ENCODE results near the gene PCDHGC4. TPM values are rescaled to one million over a fixed set of nuclear protein-coding genes. Genes with fewer than 3 reads are reported as not detected.

Gene PCDHGC4
- 0.14 TPM for polyA plus RNA-seq (2012; ENCODE audit: low read depth, missing spikeins)

GRCh38 chr5:141484641-141485311 lies at the start of gene PCDHGC4:
PCDHGC4 (plus strand) TSS chr5:141485030; CDS start chr5:141485174, 144 bp downstream.
- DNase-seq (ENCODE audit: insufficient read length, low spot score) = no peak
- FAIRE-seq = peak; percentile 88
- no peak for TF ChIP-seq SPI1 (IDR thresholded peaks at IDR 0.05; ENCODE audit: low read depth, low read length)
- TF ChIP-seq POU2F2 (IDR thresholded peaks at IDR 0.05; ENCODE audit: low read depth, low read length) = no peak

DNA sequence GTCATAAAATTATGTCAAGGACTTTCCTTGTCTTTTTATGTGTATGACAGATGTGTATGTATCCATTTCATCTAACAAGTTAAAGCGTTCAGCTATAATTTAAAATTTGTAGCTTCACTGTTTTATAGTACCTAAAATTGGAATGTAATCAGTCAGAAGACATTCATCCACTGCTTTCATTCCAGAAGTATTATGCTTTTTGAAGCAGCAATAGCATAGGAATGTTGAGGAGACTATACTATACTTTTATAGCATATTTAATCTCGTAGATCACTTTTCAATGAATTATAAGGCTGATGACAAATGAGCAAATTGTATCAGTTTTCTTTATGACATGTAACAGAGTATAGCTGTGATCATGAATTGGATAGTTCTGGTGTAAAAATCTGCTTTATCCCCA lies 47.6 kb upstream of the PCDHGC4 start:
- DNase-seq (ENCODE audit: insufficient read length, low spot score) = no peak
- TF ChIP-seq POU2F2 (IDR thresholded peaks at IDR 0.05; ENCODE audit: low read depth, low read length) (no peak), POLR2A (IDR thresholded peaks at IDR 0.05; ENCODE audit: low read depth, low read length) (no peak), PAX5 (IDR thresholded peaks at IDR 0.05; ENCODE audit: insufficient read depth, low read length, severe bottlenecking) (no peak), POLR2AphosphoS5 (IDR thresholded peaks at IDR 0.05; ENCODE audit: low read depth, low read length) (no peak), TAF1 (IDR thresholded peaks at IDR 0.05; ENCODE audit: low read depth, low read length) (no peak), SPI1 (IDR thresholded peaks at IDR 0.05; ENCODE audit: low read depth, low read length) (no peak)

DNA sequence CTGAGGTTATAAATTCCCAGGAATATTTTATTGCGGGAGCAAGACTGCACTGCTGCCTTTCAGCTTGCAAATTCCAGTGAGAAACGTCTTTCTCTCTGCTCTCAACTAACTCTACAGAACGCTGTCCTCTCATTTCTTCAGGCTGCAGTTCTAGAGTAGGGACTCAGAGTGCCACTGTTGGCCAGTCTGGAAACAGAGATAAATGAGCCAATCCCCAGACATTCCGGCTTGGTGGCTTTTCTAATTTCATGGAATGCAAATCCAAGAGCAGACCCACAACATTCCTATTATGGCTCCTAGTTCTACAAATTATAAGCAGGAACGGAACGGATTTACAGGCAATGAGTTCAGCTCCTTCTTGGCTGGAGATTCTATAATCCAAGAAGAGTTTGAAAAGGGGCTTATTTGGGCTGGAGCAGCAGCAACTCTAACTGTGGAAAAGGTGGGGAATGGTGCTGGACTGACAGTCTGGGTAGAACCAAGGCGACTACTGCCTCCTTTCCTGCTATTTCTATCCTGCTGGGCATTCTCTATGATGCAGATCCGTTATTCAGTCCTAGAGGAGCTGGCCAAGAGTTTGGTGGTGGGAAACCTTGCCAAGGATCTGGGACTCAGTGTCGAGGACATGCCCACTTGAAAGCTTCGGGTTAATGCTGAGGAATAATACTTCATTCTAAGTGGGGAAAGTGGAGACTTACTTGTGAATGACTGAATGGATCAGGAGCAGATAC lies 45.3 kb upstream of the PCDHGC4 start:
- TF ChIP-seq TAF1 (IDR thresholded peaks at IDR 0.05; ENCODE audit: low read depth, low read length) = no peak
- no peak for TF ChIP-seq POLR2A (IDR thresholded peaks at IDR 0.05; ENCODE audit: low read depth, low read length)
- DNase-seq (ENCODE audit: insufficient read length, low spot score) (no peak), FAIRE-seq (no peak)

More for the DNA sequence above, 47.6 kb upstream of the PCDHGC4 start:
- FAIRE-seq = no peak

GRCh38 chr5:141440341-141440740 lies 44.5 kb upstream of the PCDHGC4 start:
- DNase-seq (ENCODE audit: insufficient read length, low spot score) = no peak
- no peak for FAIRE-seq
- no peak for TF ChIP-seq SPI1 (IDR thresholded peaks at IDR 0.05; ENCODE audit: low read depth, low read length)
- no peak for TF ChIP-seq PAX5 (IDR thresholded peaks at IDR 0.05; ENCODE audit: insufficient read depth, low read length, severe bottlenecking)
- no peak for TF ChIP-seq POLR2A (IDR thresholded peaks at IDR 0.05; ENCODE audit: low read depth, low read length)
- TF ChIP-seq POU2F2 (IDR thresholded peaks at IDR 0.05; ENCODE audit: low read depth, low read length) = no peak
- no peak for TF ChIP-seq POLR2AphosphoS5 (IDR thresholded peaks at IDR 0.05; ENCODE audit: low read depth, low read length)

- DNase-seq (ENCODE audit: insufficient read length, low spot score) (no peak), FAIRE-seq (no peak)
- TF ChIP-seq PAX5 (IDR thresholded peaks at IDR 0.05; ENCODE audit: insufficient read depth, low read length, severe bottlenecking) (no peak), POLR2AphosphoS5 (IDR thresholded peaks at IDR 0.05; ENCODE audit: low read depth, low read length) (no peak), POLR2A (IDR thresholded peaks at IDR 0.05; ENCODE audit: low read depth, low read length) (no peak), TAF1 (IDR thresholded peaks at IDR 0.05; ENCODE audit: low read depth, low read length) (no peak), SPI1 (IDR thresholded peaks at IDR 0.05; ENCODE audit: low read depth, low read length) (no peak), POU2F2 (IDR thresholded peaks at IDR 0.05; ENCODE audit: low read depth, low read length) (no peak)
Observed at GRCh38 chr5:141441571-141442170, 43.2 kb upstream of the PCDHGC4 start.

DNA sequence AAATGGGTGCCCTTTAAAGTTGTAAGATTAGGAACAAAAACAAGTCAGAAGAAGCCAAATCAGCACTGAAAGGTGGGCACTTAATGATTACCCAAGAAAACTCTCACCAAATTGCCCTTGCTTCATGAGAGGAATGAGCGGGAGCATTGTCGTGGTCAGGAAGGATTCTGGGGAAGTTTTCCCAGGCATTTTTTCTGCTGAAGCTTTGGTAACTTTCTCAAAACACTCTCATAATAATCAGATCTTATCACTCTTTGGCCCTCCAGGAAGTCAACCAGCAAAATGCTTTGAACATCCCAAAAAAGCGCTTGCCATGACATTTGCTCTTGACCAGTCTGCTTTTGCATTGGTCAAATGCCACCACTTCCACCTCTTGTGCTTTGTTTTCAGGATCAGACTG lies 19.5 kb upstream of the PCDHGC4 start:
- DNase-seq (ENCODE audit: insufficient read length, low spot score) (no peak), FAIRE-seq (no peak)
- TF ChIP-seq POU2F2 (IDR thresholded peaks at IDR 0.05; ENCODE audit: low read depth, low read length) (no peak), SPI1 (IDR thresholded peaks at IDR 0.05; ENCODE audit: low read depth, low read length) (no peak), POLR2A (IDR thresholded peaks at IDR 0.05; ENCODE audit: low read depth, low read length) (no peak), POLR2AphosphoS5 (IDR thresholded peaks at IDR 0.05; ENCODE audit: low read depth, low read length) (no peak), TAF1 (IDR thresholded peaks at IDR 0.05; ENCODE audit: low read depth, low read length) (no peak), PAX5 (IDR thresholded peaks at IDR 0.05; ENCODE audit: insufficient read depth, low read length, severe bottlenecking) (no peak)

DNA sequence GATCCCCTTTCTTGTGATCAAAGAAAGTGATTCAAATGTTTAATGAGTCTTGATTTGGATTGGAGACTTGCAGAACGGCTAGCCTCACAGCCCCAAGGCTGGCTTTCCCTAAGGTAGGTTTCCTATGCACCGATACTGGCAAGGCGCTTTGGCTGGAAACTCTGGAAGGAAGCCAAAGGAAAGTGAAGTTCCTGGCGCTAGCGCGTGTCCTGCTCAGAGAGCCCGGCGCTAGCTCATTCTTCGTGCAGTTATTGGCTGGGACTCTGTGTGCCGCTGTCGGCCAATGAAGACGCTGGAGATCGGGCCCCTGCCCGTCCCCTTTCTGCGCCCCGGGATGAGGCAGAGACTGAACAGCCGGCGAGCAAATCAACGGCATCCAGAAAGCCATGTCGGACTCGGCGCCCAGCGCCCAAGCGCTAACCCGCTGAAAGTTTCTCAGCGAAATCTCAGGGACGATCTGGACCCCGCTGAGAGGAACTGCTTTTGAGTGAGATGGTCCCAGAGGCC lies 9.2 kb upstream of the PCDHGC4 start, which contains the start of gene PCDHGC3:
Gene PCDHGC3 (plus strand): TSS at position 342 of the 507 bp plus-strand sequence. CDS start 151 bp downstream, at position 493.
- DNase-seq (ENCODE audit: insufficient read length, low spot score) (peak; percentile 69), FAIRE-seq (peak; percentile 85)
- TF ChIP-seq POLR2AphosphoS5 (IDR thresholded peaks at IDR 0.05; ENCODE audit: low read depth, low read length) = no peak
- 0 out of 2 replicates have a peak, but pooled peaks have one; percentile 54 for TF ChIP-seq POU2F2 (IDR thresholded peaks at IDR 0.05; ENCODE audit: low read depth, low read length)
- 0 out of 2 replicates have a peak, but pooled peaks have one; percentile 25 for TF ChIP-seq TAF1 (IDR thresholded peaks at IDR 0.05; ENCODE audit: low read depth, low read length)
- TF ChIP-seq PAX5 (IDR thresholded peaks at IDR 0.05; ENCODE audit: insufficient read depth, low read length, severe bottlenecking) = no peak
- TF ChIP-seq POLR2A (IDR thresholded peaks at IDR 0.05; ENCODE audit: low read depth, low read length) = no peak
- TF ChIP-seq SPI1 (IDR thresholded peaks at IDR 0.05; ENCODE audit: low read depth, low read length) = 0 out of 2 replicates have a peak, but pooled peaks have one; percentile 13

DNA sequence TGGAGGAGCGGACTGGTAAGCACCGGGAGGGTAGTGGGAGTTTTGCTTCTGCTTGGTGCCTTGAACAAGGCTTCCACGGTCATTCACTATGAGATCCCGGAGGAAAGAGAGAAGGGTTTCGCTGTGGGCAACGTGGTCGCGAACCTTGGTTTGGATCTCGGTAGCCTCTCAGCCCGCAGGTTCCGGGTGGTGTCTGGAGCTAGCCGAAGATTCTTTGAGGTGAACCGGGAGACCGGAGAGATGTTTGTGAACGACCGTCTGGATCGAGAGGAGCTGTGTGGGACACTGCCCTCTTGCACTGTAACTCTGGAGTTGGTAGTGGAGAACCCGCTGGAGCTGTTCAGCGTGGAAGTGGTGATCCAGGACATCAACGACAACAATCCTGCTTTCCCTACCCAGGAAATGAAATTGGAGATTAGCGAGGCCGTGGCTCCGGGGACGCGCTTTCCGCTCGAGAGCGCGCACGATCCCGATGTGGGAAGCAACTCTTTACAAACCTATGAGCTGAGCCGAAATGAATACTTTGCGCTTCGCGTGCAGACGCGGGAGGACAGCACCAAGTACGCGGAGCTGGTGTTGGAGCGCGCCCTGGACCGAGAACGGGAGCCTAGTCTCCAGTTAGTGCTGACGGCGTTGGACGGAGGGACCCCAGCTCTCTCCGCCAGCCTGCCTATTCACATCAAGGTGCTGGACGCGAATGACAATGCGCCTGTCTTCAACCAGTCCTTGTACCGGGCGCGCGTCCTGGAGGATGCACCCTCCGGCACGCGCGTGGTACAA lies 8.5 kb upstream of the PCDHGC4 start:
- no peak for DNase-seq (ENCODE audit: insufficient read length, low spot score)
- no peak for FAIRE-seq
- TF ChIP-seq SPI1 (IDR thresholded peaks at IDR 0.05; ENCODE audit: low read depth, low read length) = no peak
- TF ChIP-seq POLR2A (IDR thresholded peaks at IDR 0.05; ENCODE audit: low read depth, low read length) = no peak
- no peak for TF ChIP-seq TAF1 (IDR thresholded peaks at IDR 0.05; ENCODE audit: low read depth, low read length)
- no peak for TF ChIP-seq POU2F2 (IDR thresholded peaks at IDR 0.05; ENCODE audit: low read depth, low read length)
- TF ChIP-seq PAX5 (IDR thresholded peaks at IDR 0.05; ENCODE audit: insufficient read depth, low read length, severe bottlenecking) = no peak
- no peak for TF ChIP-seq POLR2AphosphoS5 (IDR thresholded peaks at IDR 0.05; ENCODE audit: low read depth, low read length)
